GM12878 (cell line): Measurements from ENCODE around the gene IPP. TPM values are rescaled to one million over a fixed set of nuclear protein-coding genes. Genes with fewer than 3 reads are reported as not detected.

ENCODE experiments used
- BMI1 ChIP-seq: fragments of 450-650 bp; IDR thresholded peaks from 2 replicates; pipeline ENCODE4 v1.6.1; 2016; ENCODE audit warnings: mild to moderate bottlenecking, moderate library complexity, borderline replicate concordance
- BRCA1 ChIP-seq: IDR thresholded peaks from 2 replicates; pipeline ENCODE4 v1.6.1; 2011; ENCODE audit warnings: low read depth, low read length, improper control_type of control experiment
- FOXK2 ChIP-seq: fragments of 450-650 bp; IDR thresholded peaks from 2 replicates; pipeline ENCODE4 v1.6.1; 2017; ENCODE audit warnings: mild to moderate bottlenecking, moderate library complexity
- IRF4 ChIP-seq: IDR thresholded peaks from 2 replicates; pipeline ENCODE4 v1.6.1; 2011; ENCODE audit warnings: low read depth, low read length
- MEF2A ChIP-seq: IDR thresholded peaks from 2 replicates; pipeline ENCODE4 v1.6.1; 2011; ENCODE audit warnings: low read depth, mild to moderate bottlenecking, low read length, moderate library complexity; ENCODE audit not compliant: insufficient read depth
- RB1 ChIP-seq: fragments of 450-650 bp; formaldehyde crosslinking; IDR thresholded peaks from 2 replicates; pipeline ENCODE4 v1.6.1; 2017; ENCODE audit warnings: mild to moderate bottlenecking, borderline replicate concordance
- SIN3A ChIP-seq: IDR thresholded peaks from 2 replicates; pipeline ENCODE4 v1.6.1; 2012; ENCODE audit warnings: low read depth, low read length, improper control_type of control experiment
- SIX5 ChIP-seq: IDR thresholded peaks from 2 replicates; pipeline ENCODE4 v1.6.1; 2011; ENCODE audit warnings: mild to moderate bottlenecking, low read depth, low read length, moderate library complexity; ENCODE audit not compliant: severe bottlenecking
- SMC3 ChIP-seq: IDR thresholded peaks from 2 replicates; pipeline ENCODE4 v1.6.1; 2011; ENCODE audit warnings: low read length, improper control_type of control experiment, borderline replicate concordance
- SREBF2 ChIP-seq: IDR thresholded peaks from 2 replicates; pipeline ENCODE4 v1.6.1; 2012; ENCODE audit warnings: mild to moderate bottlenecking, low read length
- STAT1 ChIP-seq: fragments of 450-650 bp; conservative IDR thresholded peaks from 2 replicates; pipeline ENCODE4 v1.6.1; 2014; ENCODE audit warnings: antibody characterized with exemption, mild to moderate bottlenecking
- YY1 ChIP-seq: IDR thresholded peaks from 2 replicates; pipeline ENCODE4 v1.6.1; 2011; ENCODE audit warnings: low read depth, mild to moderate bottlenecking, low read length
- polyA plus RNA-seq, 11 experiments: library from polyadenylated mRNA; depleted of rRNA in 4 of 11; unstranded in 6 of 11; stranded (reverse) in 5 of 11; fragments of >200 nt; fragmentation: Nextera tagmentation in 4 of 11; fragmentation: Illumina TruSeq in 1 of 11; extraction: Ambion mirVana in 4 of 11; extraction: Trizol in 1 of 11; gene quantifications; 1 replicate in 1 of 11; 2 replicates in 10 of 11; pipeline versions ENCODE4 v1.2.1 to v1.2.3, GENCODE V29; 2011 to 2016; ENCODE audit warnings: inconsistent platforms in 2 of 11, missing spikeins in 2 of 11, low read depth in 1 of 11
- total RNA-seq, 4 experiments: library from RNA; depleted of rRNA in 3 of 4; stranded (reverse); fragments of >200 nt in 3 of 4; fragmentation: Illumina TruSeq in 1 of 4; extraction: Trizol in 1 of 4; gene quantifications; 2 replicates each; pipeline versions ENCODE4 v1.2.1 to v1.2.3, GENCODE V29; 2013 to 2021
- TF ChIP-seq, protein P1 (sequence below), 3 experiments: IDR thresholded peaks in 2 of 3; conservative IDR thresholded peaks in 1 of 3; 2 replicates each; pipeline ENCODE4 v1.5.1; 2011; ENCODE audit warnings: low read depth in 3 of 3, low read length in 3 of 3, mild to moderate bottlenecking in 3 of 3, control low read depth in 2 of 3, moderate library complexity in 2 of 3, inconsistent platforms in 1 of 3, mixed read lengths in 1 of 3; ENCODE audit not compliant: control insufficient read depth in 2 of 3, insufficient read depth in 1 of 3; ENCODE audit errors: extremely low read depth in 1 of 3
- TF ChIP-seq, protein P2 (sequence below): fragments of 450-650 bp; formaldehyde crosslinking; IDR thresholded peaks from 2 replicates; pipeline ENCODE4 v1.4.0; 2020; ENCODE audit warnings: mild to moderate bottlenecking, moderate library complexity
- TF ChIP-seq, protein P3 (sequence below): fragments of 450-650 bp; IDR thresholded peaks from 2 replicates; pipeline ENCODE4 v1.6.1; 2017; ENCODE audit warnings: mild to moderate bottlenecking, moderate library complexity
- TF ChIP-seq, protein P4 (sequence below): IDR thresholded peaks from 2 replicates; pipeline ENCODE4 v1.6.1; 2011; ENCODE audit warnings: borderline replicate concordance, low read depth, mild to moderate bottlenecking, moderate library complexity, mixed read lengths, low read length; ENCODE audit not compliant: insufficient read depth; ENCODE audit errors: extremely low read length
- TF ChIP-seq, protein P5 (sequence below): fragments of 450-650 bp; IDR thresholded peaks from 2 replicates; pipeline ENCODE4 v1.6.1; 2017; ENCODE audit warnings: mild to moderate bottlenecking

IPP gene
- total and polyA plus RNA-seq, 10 of the 15 experiments (the other 5 are each of a cell fraction or from before 2014, with no cell fraction given), result 4.7 to 15.0 (median 10.4) TPM

DNA sequence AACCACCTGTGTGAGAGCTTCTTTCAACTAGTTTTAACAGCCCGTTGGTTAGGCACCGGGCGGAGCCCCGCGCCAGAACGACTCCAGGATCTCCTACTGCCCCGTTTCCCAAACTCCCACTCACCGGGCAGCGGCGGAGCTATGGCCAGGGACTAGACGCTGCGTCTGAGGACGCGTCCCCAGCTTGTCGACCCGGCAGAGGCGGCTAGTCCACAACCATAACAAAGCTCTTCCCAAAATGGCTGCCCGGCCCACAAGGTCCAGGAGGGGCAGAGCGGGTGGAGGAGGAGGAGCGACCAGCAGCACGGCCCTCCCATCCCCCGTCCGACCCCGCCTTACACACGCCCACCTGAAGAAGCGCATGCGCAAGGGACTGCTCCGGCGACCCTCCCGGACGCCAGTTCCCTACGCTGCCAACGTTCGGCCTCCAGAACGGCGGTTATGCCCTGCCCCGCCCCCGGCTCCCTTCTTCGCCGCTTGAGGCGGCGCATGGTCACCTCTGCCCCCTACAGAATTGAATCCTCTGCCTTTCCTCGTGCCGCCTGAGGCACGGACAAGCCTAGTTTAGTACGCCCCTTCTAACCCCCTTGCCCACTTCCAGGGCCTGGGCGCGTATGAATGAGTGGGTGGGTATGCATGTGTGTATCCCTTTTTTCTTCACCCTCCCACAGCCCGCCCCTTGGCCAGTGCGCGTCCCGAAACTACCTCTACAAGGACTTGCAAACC is 64.0 kb downstream of the IPP start, which contains the start of gene GPBP1L1 (continued):
- TF ChIP-seq, protein P1, sequence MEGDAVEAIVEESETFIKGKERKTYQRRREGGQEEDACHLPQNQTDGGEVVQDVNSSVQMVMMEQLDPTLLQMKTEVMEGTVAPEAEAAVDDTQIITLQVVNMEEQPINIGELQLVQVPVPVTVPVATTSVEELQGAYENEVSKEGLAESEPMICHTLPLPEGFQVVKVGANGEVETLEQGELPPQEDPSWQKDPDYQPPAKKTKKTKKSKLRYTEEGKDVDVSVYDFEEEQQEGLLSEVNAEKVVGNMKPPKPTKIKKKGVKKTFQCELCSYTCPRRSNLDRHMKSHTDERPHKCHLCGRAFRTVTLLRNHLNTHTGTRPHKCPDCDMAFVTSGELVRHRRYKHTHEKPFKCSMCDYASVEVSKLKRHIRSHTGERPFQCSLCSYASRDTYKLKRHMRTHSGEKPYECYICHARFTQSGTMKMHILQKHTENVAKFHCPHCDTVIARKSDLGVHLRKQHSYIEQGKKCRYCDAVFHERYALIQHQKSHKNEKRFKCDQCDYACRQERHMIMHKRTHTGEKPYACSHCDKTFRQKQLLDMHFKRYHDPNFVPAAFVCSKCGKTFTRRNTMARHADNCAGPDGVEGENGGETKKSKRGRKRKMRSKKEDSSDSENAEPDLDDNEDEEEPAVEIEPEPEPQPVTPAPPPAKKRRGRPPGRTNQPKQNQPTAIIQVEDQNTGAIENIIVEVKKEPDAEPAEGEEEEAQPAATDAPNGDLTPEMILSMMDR (IDR thresholded peaks at IDR 0.05 in 2 of 3, conservative IDR thresholded peaks at IDR 0.05 in 1 of 3; ENCODE audit: control insufficient read depth in 2 of 3, extremely low read depth in 1 of 3, insufficient read depth in 1 of 3, low read depth in 3 of 3, low read length in 3 of 3), result no peak
- TF ChIP-seq IRF4 (no peak), YY1 (peak; percentile 98), BRCA1 (no peak), MEF2A (no peak), SIN3A (peak; percentile 16; the same call in 1 of the 2 replicates), RB1 (peak; percentile 3; the same call in 1 of the 2 replicates), STAT1 (no peak), FOXK2 (no peak), SMC3 (no peak), BMI1 (no peak), SIX5 (no peak), SREBF2 (no peak)
- TF ChIP-seq, protein P2, sequence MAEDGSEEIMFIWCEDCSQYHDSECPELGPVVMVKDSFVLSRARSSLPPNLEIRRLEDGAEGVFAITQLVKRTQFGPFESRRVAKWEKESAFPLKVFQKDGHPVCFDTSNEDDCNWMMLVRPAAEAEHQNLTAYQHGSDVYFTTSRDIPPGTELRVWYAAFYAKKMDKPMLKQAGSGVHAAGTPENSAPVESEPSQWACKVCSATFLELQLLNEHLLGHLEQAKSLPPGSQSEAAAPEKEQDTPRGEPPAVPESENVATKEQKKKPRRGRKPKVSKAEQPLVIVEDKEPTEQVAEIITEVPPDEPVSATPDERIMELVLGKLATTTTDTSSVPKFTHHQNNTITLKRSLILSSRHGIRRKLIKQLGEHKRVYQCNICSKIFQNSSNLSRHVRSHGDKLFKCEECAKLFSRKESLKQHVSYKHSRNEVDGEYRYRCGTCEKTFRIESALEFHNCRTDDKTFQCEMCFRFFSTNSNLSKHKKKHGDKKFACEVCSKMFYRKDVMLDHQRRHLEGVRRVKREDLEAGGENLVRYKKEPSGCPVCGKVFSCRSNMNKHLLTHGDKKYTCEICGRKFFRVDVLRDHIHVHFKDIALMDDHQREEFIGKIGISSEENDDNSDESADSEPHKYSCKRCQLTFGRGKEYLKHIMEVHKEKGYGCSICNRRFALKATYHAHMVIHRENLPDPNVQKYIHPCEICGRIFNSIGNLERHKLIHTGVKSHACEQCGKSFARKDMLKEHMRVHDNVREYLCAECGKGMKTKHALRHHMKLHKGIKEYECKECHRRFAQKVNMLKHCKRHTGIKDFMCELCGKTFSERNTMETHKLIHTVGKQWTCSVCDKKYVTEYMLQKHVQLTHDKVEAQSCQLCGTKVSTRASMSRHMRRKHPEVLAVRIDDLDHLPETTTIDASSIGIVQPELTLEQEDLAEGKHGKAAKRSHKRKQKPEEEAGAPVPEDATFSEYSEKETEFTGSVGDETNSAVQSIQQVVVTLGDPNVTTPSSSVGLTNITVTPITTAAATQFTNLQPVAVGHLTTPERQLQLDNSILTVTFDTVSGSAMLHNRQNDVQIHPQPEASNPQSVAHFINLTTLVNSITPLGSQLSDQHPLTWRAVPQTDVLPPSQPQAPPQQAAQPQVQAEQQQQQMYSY, result no peak
- TF ChIP-seq, protein P3, sequence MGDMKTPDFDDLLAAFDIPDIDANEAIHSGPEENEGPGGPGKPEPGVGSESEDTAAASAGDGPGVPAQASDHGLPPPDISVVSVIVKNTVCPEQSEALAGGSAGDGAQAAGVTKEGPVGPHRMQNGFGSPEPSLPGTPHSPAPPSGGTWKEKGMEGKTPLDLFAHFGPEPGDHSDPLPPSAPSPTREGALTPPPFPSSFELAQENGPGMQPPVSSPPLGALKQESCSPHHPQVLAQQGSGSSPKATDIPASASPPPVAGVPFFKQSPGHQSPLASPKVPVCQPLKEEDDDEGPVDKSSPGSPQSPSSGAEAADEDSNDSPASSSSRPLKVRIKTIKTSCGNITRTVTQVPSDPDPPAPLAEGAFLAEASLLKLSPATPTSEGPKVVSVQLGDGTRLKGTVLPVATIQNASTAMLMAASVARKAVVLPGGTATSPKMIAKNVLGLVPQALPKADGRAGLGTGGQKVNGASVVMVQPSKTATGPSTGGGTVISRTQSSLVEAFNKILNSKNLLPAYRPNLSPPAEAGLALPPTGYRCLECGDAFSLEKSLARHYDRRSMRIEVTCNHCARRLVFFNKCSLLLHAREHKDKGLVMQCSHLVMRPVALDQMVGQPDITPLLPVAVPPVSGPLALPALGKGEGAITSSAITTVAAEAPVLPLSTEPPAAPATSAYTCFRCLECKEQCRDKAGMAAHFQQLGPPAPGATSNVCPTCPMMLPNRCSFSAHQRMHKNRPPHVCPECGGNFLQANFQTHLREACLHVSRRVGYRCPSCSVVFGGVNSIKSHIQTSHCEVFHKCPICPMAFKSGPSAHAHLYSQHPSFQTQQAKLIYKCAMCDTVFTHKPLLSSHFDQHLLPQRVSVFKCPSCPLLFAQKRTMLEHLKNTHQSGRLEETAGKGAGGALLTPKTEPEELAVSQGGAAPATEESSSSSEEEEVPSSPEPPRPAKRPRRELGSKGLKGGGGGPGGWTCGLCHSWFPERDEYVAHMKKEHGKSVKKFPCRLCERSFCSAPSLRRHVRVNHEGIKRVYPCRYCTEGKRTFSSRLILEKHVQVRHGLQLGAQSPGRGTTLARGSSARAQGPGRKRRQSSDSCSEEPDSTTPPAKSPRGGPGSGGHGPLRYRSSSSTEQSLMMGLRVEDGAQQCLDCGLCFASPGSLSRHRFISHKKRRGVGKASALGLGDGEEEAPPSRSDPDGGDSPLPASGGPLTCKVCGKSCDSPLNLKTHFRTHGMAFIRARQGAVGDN, result peak; percentile 64
- TF ChIP-seq, protein P4, sequence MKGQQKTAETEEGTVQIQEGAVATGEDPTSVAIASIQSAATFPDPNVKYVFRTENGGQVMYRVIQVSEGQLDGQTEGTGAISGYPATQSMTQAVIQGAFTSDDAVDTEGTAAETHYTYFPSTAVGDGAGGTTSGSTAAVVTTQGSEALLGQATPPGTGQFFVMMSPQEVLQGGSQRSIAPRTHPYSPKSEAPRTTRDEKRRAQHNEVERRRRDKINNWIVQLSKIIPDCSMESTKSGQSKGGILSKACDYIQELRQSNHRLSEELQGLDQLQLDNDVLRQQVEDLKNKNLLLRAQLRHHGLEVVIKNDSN, result no peak
- TF ChIP-seq, protein P5, sequence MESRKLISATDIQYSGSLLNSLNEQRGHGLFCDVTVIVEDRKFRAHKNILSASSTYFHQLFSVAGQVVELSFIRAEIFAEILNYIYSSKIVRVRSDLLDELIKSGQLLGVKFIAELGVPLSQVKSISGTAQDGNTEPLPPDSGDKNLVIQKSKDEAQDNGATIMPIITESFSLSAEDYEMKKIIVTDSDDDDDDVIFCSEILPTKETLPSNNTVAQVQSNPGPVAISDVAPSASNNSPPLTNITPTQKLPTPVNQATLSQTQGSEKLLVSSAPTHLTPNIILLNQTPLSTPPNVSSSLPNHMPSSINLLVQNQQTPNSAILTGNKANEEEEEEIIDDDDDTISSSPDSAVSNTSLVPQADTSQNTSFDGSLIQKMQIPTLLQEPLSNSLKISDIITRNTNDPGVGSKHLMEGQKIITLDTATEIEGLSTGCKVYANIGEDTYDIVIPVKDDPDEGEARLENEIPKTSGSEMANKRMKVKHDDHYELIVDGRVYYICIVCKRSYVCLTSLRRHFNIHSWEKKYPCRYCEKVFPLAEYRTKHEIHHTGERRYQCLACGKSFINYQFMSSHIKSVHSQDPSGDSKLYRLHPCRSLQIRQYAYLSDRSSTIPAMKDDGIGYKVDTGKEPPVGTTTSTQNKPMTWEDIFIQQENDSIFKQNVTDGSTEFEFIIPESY, result no peak
